Skeletal muscle cell (primary cell): ENCODE results near the gene NOL4L.
"Not testable (repeated sequence)": the region's sequence is repeated elsewhere in the genome, so short reads cannot be mapped to it uniquely, and the experiment has no call there.

ENCODE experiments used
- DNase-seq: peaks from one replicate; pipeline ENCODE4 v3.0.0-alpha.2; 2010; ENCODE audit warnings: low read depth
- H3K4me3 ChIP-seq: 2 replicates; pipeline ENCODE4 v1.5.1; 2011; ENCODE audit warnings: low read depth, mild to moderate bottlenecking, control low read depth, low read length, moderate library complexity

Gene NOL4L

DNA sequence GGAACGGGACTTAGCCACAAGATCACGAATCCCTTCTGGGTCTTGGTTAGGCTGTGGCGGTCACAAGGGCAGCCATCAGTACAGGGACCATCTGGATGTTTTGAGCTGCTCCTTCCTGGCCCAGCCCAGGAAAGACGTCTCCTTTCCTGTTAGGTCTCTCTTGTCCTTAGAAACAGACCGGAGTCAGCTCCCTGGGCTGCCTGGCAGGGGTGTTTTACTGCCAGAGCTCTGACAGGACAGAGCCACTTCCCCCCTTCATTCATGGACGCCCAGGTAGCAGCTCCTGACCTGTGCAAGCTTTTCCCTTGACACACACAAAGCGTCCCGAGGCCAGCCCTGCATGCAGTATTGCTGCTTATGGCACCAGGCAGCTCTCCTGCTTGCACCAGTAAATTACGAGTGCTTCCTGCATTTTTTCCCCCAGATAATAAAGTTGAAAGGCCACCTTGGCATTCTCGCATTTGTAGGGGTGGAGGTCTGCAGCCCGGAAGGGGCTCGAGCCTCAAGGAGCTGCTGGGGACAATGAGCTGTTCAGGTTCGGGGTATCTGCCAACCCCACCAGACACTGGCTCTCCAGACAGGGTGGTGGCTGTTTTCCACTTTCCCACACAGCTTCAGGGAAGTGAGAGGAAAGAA is 87.4 kb downstream of the NOL4L start:
- H3K4me3 ChIP-seq = no peak overlapping the region
- DNase-seq = no peak

DNA sequence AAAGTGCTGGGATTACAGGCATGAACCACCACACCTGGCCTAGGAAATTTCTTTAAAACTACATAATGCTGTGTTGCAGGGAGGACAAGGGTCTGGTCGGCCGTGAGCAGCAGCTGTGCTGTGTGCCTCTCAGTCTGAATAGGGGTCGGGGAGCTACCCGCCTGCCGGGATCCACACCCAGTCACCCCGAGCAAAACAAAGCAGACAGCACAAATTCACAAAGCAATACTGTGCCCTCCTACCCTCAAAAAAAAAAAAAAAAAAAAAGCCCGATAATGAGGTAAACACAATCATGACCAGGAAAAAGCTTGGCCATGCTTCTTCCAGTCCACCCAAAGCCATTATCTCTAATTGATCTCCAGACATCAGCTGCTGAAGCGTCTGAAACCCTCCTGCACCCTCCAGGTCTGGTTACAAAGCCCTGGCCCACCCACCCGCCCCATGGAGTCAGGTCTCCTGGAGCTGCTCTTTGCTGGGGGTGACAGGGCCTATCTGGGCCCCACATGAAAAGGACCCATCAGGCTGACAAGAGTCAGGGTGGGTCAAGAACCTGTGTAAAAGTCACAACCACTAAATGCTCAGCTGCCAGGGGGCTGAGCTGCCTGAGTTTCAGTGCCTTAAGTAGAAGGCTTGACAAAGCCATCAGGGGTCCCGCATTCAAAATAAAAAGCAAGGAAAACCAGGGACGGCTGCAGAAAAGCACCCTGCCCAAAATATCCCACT is 88.2 kb downstream of the NOL4L start:
- H3K4me3 ChIP-seq = no peak overlapping the region
- DNase-seq = no peak

DNA sequence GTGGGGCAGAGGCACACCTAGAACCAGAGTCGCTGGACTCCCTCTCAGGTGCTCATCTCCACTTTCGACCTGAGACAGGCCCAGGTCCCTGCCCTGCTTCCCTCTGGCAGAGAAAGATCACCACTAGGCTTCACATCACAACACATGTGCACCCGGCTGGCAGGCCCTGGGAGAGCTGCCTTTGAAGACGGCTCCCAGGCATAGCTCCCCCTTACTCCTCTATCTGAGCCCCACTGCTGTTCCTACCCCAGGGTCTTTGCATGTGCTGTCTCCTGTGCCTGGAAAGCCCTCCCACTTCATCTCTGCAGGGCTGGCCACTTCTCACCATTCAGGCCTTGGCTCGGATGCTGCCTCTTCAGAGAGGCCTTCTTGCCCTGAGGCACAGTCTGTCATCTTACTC is 89.2 kb downstream of the NOL4L start:
- no peak for DNase-seq

DNA sequence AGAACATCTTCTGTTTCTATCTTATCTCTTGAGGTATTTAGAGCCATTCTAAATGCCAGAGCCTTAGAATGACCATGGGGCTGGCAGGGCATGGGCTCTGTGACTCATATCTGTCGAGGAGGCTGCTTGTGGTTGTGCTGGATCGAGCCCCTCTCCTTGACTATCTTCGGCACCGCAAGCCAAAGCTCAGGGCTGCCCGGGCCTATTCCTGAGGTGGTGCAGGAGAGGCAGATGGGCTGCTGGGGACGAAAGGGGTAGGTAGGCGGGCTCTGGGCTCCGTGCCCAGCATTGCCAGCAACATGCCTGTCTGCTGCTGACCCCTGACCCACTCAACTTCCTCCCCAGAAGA is 89.9 kb downstream of the NOL4L start:
- no peak overlapping the region for H3K4me3 ChIP-seq
- no peak for DNase-seq

More for the DNA sequence above, 89.2 kb downstream of the NOL4L start:
- H3K4me3 ChIP-seq = no peak overlapping the region

DNA sequence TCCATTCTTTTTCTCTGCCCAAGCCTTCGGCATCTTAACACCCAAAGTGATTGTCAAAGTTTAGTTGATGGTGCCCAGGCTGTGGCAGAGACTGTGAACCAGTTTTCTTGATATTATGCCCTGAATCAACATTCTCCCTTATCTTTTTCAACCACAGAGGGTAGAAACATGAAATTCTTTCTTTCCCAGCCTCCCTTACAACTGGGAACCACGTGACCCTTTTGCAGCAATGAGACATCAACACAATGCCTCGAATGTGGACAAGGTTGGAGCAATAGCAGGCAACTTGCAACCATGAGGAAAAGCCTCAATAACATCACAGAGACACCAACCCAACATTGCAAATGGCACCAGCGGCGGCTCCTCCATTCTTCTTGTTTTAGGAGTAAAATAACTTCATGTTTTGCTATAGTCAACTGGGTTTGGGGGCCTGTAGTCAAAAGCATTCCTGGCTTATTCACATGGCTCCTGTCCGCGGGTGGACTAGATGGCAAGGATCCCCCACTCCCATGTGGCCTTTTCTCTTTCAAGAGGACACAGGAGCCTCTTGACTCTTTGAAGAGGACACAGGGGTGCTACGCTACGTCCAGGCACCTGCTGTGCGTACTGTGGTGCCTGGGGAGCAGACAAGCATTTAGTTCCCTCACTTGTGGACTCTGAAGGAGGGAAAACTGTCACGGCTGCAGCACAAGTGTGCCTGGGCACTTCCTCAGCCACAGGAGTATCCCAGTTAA is 90.5 kb downstream of the NOL4L start:
- DNase-seq = no peak
- no peak overlapping the region for H3K4me3 ChIP-seq

DNA sequence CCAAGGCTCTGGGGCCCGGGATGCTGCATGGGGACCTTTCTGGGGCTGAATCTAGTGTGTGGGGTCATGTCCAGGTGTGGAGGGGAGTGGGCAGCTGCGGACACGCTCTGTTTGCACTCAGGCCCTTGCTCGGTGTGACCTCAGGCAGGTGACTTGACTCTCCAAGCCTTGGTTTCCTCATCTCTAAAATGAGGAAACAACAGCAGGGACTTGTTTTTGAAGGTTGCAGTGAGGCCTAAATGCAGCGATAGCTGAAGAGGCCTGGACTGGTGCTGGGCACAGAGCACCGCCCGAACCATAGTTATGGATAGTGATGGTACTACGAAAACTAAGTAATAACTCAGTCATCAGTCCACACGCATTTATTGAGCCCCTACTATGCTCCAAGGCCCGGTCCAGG is 91.8 kb downstream of the NOL4L start:
- DNase-seq = no peak
- no peak overlapping the region for H3K4me3 ChIP-seq

DNA sequence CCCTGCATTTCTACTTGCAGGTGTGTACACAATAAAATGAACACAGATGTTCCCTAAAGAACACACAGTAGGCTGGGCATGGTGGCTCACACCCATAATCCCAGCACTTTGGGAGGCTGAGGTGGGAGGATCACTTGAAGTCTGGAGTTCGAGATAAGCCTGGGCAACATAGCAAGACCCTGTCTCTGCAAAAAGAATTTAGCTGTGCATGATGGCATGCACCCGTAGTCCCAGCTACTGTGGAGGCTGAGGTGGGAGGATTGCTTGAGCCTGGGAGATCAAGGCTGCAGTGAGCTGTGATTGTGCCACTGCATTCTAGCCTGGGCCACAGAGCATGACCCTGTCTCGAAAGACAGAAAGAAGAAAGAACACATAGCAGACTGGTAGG is 93.4 kb downstream of the NOL4L start:
- not testable (repeated sequence) for DNase-seq, H3K4me3 ChIP-seq

DNA sequence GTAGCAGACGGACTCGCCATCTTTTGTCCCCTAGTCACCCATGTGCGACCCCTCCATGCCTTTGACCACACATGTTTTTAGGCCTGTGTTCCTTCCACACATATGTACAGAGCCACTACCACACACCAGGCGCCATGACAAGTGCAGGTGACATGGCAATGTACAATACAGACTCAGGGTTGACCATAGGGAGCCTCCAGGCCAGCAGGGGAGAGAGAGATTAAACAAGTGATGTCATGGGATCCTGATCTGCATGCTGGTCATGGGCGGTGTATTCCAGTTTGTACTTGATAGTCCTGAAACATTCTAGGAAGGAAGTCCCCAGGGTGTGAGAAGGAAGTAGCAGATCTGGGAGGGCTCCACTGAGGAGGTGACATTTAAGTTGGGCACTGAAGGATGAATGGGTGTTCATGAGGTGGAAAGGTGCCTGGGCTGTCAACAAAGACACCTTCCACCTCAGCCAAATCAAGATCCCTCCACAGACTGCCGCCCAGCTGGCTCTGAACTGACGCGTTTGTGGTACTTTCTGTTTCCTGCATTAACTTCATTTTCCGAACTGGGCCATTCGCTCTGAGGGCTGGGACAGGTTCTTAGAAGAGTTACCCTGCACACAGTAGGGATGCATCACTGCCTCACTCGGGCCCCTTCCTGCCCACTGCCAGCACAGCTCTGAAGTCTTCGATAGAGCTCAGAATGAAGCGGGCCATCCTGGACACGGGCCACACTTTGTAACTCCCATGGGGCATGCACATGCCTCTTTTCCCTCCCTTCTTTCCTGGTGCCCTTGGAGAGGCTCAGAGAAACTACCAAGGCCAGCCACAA is 94.0 kb downstream of the NOL4L start:
- H3K4me3 ChIP-seq = no peak overlapping the region
- no peak for DNase-seq

DNA sequence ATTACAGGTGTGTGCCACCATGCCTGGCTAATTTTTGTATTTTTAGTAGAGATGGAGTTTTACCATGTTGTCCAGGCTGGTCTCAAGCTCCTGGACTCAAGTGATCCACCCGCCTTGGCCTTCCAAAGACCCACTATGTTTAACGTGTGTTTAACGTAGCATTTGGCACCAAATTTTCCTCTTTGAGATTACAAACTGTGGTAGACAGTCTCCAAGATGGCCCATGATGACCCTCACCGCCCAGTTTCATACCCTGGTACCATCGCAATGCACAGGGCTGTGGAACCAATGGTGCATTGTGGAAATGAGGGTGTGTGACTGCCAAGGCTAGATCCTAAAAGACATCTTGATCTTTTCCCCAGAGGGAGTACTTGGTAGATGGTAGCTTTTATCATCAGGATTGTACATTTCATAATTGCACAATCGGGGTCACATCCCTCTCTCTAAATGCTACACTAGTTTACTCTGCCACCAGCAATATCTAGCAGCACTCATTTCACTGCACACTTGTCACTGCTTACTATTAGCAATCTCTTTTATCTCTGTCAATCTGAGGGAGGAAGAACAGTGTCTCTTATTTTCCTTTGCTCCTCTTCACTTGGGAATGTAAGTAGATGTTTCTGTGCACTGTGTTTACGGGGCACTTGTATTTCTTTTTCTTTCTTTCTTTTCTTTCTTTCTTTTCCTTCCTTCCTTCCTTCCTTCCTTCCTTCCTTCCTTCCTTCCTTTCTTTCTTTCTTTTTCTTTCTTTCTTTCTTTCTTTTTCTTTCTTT is 96.9 kb downstream of the NOL4L start:
- DNase-seq = no peak
- no peak overlapping the region for H3K4me3 ChIP-seq

DNA sequence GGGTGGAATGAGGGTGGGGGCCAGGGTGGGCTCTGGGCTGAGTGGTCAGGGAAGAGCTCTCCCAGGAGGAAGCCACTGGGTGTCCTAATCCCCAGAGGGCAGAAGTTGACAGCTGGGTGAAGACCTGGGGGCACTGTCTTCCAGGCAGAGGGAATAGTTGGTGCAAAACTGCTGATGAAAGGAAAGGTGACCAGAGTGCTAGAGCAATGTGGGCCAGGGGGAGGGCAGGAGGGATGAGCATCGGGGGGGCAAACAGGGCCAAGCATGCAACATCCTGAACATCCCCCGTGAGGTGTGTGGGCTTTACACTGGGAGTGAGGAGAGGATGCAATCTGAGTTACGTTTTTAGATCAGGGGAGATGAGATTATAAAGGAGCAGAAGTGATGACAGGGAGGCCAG is 97.8 kb downstream of the NOL4L start:
- no peak for DNase-seq
- no peak overlapping the region for H3K4me3 ChIP-seq

DNA sequence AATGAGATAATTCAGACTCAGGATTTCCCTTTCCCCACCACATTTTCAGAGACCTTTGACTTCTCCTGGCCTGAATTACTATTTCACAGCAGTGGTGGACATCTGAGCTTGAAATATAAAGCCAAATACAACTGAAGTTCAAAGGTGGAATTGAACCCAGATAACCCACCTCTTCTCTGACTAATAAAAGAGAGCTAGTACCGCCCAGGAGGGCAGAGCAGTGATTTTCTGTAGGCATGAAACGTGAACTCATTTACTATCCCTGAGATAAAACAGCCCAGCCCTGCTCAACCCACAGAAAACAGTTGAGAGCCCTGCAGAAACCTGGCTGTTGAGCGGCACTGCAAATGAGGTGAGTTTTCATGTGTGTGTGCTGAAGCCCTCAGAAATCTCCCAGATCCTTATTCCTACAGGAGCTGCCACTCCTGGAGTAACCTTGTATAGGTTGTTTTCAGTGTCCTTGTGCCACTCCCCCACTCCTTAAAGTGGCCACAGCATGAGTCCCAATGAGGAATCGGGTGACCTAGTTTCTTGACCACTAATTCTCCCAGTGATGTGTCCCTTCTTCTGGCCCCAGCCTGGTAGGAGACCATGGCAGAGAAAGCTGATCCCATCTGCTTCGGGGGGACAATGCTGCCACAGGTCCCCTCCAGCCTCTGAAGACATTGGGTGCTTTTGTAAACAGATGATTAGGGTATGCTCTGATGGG is 99.2 kb downstream of the NOL4L start:
- H3K4me3 ChIP-seq = no peak overlapping the region

DNA sequence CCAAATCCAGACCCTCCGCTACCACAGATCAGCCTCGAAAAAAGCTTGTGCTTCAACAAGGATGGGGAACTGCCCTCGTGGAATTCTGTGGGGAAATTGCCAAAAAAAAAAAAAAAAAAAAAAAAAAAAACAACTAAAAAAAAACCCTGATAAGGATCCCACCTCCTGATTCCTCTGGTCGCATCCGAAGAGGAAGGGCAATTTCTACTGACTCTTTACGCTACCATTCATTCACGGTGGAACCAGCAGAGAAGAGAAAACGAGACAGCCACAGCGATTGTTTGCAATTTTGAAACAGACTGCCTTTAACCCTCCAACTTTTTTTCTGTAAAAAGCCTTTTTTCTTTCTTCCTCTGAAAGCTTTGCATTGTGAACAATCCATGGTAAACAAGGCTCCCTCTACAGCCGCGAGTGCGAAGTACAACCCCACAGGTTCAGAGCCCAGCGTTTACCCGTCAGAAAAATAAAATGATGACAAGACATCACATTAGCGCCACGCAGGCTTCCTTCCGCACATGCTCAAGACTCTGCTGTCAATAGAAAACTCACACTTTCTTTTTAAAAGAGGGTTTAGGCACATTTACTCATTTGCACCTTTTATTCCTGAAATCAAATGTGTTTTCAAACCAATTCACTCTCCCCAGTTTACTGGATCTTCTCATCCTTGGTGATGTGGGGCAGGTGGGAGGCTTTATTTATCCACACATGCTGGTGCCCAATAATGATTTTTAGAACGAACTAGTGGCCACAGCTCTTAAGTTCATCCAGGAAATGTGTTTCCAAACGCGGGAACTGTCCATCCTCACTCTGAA is 100.0 kb downstream of the NOL4L start:
- DNase-seq = no peak
- H3K4me3 ChIP-seq = peak overlapping the region; percentile 68

More for the DNA sequence above, 99.2 kb downstream of the NOL4L start:
- DNase-seq = no peak

DNA sequence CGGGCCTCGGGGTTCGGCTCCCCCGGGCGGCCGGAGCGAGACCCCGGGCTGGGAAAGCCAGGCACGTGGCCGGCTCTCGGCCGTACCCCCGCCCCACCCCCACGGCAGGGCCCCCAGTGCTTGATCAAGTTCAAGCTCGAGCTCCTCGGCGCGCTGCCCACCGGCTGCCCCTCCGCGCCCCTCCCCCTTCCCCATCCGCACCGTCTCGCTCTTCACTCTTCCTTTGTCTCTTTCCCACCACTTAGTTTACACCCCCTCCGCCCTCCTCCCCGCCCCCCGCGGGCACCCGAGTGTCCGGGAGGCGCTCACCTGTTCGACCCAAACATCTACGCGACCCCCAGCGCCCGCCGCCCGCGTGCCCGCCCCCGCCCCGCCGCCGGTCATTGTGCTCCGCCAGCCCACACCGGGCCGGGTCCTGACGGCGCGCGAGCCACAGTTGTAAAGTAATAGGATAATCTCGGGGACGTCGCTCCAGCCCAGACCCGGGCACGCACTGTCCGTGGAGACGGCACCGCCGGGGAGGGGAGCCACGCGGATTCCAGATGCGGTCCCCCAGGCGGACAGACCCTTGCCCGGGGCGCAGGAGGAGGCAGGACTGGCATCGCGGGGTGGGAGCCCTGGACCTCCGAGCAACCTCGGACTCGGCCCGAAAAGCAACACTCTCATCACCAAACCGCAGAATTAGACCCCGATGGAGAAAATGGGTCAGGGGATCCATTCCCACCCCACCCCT is 100.7 kb downstream of the NOL4L start:
- DNase-seq = no peak
- peak overlapping the region; percentile 68 for H3K4me3 ChIP-seq

DNA sequence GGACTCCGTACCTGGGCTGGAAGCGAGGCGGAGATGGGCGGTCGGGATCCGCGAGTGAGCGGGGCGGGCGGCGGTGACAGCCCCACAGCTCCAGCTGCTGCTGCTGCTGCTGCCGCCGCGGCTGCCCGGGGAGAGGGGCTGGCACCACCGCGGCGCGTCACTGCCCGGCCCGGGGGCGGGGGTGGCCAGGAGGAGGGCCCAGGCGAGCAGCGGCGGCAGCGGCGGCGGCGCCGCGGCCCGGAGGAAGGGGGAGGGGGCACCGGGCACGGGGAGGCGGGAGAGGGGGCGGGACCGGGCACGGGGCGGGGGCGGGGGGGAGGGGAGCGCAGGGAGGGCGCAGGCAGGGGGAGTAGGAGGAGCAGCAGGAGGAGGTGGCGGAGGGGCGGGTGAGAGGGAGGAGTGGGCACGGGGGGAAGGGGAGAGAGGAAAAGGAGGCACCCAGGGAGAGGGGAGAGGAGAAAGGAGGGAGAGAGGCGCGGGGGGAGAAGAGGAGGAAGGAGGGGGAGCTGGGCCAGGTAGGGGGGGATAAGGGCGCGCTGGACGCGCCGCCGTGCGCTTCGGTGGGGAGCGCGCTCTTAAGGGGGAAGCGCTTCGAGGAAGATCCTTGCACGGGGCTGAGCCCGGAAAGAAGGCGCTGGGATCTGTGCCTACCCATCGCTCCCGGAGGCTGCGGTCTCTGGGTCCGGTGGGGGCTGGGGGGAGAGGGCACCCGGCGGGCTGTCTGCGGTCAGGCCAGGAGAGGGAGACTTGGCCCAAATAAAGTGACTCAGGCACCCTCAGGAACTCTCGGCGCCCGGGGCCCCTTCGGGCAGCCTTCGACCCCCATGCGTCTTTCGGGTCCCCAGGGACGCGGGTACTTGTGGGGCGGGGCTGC is 101.5 kb downstream of the NOL4L start:
- peak overlapping the region; percentile 68 for H3K4me3 ChIP-seq
- peak; percentile 48 for DNase-seq

DNA sequence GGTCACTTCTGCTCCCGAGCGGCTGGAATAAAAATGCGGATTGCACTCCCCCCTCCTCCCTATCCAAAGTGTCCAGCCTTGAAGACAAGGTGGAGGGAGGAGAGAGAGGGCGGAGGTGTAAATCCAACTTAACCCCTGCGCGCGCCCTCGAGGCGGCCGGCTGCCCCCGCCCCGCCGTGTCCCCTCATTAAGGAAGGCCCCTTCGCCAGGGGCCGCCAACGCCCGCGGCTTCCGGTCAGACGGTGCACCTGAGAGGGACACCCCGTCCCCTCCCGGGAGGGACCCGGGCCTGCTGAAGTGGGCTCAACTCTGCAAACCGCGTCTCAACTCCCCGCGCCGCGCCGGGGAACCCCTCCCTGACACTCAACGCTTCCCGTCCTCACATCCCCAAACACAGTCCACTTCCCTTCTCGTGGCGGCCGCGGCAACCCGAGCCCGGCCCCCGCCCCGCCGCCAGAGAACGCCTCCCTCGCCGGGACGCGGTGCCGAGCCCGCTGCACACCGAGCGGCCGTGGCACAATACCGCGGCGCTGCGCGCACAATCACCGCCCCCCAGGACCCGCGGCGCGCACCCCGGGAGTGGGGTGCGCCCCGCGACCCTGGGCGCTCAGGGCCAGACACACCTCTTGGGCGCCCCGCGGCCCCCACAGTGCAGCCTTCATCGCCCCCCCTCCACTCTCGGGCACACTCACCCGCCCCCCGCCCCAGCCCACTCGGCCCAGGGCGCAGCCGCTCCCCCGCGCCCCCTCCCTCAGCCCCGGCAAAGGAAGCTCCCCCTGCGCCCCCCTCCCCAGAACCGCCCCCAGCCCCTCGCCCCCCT is 102.5 kb downstream of the NOL4L start:
- peak overlapping the region; percentile 60 for H3K4me3 ChIP-seq
- DNase-seq = no peak

DNA sequence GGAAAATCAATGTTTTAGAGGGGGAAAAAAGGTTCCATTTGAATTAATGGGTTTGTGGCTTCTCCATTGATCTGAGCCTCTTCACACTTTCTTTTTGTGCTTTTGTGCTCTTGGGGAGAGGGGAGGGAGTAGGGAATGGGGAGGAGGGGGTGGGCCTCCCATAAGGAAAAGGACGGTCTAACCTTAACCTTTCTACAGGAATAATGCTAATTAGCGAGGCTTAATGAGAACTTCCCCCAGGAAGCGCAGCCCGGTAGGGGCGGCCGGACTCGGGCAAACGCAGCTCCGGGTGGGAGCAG is 103.0 kb downstream of the NOL4L start:
- peak overlapping the region; percentile 60 for H3K4me3 ChIP-seq
- no peak for DNase-seq
